Measurements from ENCODE around the gene TSPAN18.

- TF ChIP-seq CTCF (IDR thresholded peaks at IDR 0.05; ENCODE audit: poor library complexity) (no peak), EZH2 (IDR thresholded peaks at IDR 0.05; ENCODE audit: borderline replicate concordance) (no peak)
Observed at GRCh38 chr11:44917741-44918140, 191.0 kb downstream of the TSPAN18 start.
